Colon (tissue), 2 donors: Measurements from ENCODE around the gene LCN15.
"Not testable (repeated sequence)": the region's sequence is repeated elsewhere in the genome, so short reads cannot be mapped to it uniquely, and the experiment has no call there.

Source experiments
- FAIRE-seq: peaks from 2 replicates; lab custom pipeline; 2012; peaks lifted over from hg19 to GRCh38; lab: Jason Lieb, UNC
- donor health status: control.
- donor health status: control.

LCN15 gene

DNA sequence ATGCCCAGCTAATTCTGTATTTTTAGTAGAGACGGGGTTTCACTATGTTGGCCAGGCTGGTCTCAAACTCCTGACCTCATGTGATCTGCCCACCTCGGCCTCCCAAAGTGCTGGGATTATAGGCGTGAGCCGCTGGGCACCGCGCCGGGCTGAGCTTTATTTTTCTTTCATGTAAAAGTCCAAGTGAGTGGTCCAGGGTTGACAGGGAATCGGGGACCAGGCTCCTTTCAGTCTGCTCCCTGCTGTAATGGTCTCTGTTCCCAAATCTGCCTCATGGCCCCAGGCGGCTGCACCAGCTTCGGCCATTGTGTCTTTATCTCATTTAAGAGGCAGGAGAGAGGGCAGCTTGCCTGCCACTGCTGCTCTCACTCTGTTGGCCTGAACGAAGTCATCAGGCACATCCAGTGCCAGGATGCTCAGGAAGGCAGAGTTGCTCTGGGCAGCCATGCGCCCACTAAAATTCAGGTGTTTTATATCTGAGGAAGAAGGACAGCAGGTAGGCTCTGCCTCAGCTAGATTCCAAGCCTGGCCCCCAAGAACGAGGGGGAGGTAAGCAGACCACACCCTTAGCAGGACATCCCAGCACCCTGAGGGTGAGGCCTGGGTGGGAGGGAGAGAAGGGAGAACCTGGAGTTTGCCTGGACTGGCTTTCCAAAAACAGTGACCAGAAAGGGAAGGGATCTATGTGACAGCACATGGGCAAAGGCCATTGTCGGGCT is 30.1 kb upstream of the LCN15 start:
- FAIRE-seq: no peak

DNA sequence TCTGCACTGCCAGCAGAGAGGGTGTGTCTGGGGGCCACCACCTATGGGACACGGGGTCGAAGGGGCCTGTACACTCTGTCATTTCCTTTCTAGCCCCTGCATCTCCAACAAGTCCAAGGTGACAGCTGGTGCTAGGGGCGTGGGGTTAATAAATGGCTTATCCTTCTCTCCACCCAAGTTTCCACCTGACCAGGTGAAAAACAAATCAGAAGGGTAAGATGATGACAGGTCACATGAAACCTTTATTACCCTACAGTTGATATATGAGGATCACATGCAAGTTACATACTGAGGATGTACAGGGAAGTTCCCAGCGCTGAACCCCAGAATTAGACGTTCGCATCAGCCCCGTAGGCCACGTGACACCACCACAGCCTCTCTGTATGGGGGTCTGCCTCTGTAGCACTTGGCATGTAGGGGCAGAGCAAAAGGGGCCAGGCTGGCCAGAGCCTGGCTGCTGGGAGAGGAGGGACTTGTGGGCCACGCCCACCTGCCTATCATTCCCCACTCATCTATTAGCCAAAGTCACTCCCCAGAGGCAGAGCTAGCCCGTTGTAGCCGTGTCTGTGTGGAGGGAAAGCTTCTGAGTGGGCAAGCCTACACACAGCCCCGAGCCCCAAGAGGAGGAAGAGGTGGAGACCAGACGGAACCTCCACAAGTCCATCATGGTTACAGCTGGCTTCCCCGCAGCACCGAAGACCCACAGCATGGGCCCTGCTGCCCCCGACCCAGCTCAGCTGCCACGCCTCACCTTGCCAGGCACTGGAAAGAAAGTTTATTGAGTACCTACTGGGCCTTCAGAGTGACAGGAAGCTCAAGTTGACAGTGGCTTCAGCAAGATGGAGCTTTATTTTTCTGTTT is 29.0 kb upstream of the LCN15 start:
- no peak for FAIRE-seq

DNA sequence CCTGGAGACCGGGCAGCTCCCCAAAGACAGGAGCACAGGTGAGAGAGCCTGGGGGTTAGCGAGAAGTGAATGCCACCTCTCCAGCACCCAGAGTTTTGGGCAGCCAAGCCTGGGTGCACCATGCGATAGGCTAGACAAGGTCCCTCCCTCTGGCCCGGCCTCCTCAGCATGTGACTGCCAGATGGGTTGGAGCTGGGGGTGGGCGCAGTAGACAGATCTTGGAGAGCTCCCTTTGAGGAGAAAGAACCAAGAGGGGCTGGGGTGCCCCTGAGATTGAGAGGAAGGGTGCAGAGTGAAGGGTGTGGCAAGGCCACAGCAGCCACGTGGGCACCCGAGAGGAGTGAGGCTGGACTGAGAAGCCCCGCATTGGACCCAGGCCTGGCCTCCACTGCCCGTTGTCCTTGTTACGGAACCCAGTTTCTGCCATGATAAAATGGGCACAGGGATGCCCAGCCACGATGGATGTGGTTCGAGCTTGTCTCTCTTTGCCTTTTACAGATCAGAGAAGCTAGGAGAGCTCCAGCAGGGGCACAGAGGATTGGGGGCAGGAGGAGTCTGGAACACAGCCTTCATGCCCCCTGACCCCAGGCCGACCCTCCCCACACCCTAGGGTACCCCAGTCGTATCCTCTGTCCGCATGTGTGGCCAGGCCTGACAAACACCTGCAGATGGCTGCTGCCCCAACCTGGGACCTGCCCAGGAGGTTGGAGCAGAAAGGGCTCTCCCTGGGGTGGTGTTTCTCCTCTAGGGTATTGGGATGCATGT is 28.2 kb upstream of the LCN15 start:
- FAIRE-seq: no peak

DNA sequence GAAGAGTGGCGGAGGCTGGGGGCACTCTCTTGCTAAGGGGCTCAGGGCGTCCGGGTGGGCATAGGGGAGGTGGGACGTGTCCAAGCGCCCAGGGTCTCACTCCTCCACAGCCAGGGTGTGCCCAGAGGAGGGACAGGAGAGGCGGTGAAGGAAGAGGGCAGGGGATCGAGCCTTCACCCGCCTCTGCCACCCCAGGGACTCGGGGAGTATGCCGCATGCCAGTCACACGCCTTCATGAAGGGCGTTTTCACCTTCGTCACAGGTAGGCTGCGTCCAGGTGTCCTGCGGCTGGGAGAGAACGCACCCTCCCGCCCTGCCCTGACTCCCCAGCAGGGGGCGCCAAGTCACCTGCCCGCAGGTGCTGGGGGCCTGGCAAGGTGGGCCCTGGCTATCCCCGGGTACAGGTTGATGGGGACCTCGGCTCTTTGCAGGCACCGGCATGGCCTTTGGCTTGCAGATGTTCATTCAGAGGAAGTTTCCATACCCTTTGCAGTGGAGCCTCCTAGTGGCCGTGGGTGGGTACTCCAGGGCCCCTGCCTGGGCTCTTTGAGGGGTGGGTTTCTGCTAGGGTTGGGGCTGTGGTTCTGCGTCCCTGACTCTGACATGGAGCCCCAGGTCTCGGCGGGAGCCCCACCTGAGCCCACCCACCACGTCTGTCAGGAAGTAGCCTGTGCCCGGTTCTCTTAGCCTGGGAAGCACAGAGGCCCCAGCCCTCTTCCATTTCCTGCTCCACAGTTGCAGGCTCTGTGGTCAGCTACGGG is 27.4 kb upstream of the LCN15 start:
- FAIRE-seq: no peak

DNA sequence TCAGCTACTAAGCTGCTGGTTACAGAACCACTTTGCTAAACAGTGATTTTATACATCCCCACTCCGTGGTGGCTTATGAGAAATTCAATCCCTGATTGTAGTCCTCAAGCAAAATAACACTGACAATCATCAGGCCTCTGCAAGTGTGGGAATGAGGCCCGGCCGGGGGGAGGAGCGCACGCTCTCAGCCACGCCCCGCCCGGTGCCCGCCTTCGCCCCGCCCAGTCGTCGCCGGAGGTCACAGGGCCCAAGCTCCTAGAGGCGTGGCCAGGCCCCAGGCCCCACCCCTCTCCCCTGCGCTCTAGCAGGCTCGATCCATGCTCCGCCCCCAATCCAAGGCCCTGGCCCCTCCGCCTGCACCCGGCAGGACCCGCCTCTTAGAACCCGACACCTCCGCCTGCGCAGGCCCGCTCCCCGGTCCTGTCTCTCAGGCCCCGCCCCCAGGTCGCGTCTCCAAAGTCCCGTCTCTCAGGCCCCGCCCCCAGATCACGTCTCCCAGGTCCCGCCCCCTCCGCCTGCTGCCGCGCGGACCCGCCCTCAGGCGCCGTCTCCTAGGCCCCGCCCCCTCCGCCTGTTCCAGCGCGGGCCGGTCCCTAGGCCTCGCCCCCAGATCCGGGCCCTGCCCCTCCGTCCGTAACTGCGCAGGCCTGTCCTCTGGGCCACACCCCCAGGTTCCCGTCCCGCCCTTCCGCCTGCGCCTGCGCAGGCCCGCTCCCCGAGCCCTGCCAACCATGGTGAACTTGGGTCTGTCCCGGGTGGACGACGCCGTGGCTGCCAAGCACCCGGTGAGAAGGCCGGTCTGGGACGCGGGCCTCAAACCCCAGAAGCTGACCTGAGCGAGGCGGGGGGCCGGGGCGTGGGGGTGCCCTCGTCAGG is 26.6 kb upstream of the LCN15 start, which contains the start of gene TMEM141:
Gene TMEM141 (plus strand): TSS at position 705 of the 876 bp plus-strand sequence. CDS start 27 bp downstream, at position 732.
- no peak for FAIRE-seq

DNA sequence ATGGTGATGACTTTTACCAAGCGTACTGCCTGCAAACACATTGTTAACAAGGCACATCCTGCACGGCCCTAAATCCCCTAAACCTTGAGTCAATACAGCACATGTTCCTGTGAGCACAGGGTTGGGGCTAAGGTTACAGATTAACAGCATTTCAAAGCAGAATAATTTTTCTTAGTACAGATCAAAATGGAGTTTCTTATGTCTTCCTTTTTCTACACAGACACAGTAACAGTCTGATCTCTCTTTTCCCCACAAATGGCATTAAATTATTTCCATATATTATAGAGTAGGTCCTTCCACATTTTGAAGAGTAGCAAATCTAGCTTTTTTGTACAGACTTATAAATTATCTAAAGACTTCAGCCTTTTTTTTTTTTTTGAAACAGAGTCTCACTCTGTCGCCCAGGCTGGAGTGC is 25.2 kb upstream of the LCN15 start:
- FAIRE-seq: no peak

DNA sequence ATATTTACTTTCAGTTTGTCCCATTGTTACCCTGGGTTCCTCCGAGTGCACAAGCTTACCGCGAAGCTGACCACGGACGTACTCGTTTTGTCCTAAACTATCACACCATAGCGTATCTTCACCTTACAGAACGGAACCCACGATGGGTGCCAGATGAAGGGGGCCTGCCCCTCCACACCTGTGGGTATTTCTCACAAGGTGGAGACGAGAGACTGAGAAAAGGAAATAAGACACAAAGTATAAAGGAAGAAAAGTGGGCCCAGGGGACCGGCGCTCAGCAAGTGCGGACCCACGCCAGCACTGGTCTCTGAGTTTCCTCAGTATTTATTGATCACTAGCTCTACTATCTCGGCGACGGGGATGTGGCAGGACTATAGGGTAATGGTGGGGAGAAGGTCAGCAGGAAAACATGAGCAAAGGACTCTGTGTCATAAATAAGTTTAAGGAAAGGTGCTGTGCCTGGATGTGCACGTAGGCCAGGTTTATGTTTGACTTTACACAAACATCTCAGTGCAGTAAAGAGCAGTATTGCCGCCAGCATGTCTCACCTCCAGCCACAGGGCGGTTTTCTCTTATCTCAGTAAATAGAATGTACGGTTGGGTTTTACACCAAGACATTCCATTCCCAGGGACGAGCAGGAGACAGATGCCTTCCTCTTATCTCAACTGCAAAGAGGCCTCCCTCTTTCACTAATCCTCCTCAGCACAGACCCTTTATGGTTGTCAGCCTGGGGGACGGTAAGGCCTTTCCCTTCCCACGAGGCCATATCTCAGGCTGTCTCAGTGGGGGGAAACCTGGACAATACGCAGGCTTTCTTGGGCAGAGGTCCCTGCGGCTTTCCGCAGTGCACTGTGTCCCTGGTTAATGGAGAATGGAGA is 24.6 kb upstream of the LCN15 start:
- not testable (repeated sequence) for FAIRE-seq

DNA sequence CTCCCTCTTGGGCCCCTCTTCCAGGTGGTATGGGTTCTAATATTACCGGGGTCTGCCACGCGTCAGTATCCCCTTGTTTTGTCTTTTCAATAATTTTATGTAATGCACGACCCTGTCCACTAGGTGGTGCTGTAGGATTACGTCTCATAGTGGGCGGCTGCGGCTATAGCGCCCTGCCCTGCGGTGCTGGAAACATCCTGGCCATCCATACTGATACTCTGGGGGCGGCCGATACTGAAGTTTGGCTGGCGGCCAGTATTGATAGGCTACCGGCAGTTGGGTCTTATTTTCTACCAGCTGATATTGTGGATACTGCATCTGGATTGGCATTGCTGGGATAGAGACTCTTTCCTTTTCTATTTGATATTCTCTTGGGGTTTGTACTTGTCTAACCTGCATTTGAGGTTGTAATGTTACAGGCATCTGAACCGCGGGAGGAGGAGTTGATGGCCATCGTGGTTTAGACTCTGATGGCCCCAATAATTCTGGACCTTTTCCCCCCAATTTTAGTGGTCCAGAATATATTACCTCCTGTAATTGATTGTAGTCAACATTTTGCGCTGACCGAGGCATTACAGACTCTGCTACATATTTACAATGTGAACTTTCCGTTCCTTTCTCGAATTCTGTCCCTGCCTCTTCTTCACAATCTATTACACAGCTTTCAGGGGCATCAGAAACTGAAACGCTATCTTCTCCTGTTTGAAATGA is 23.5 kb upstream of the LCN15 start:
- no peak for FAIRE-seq

DNA sequence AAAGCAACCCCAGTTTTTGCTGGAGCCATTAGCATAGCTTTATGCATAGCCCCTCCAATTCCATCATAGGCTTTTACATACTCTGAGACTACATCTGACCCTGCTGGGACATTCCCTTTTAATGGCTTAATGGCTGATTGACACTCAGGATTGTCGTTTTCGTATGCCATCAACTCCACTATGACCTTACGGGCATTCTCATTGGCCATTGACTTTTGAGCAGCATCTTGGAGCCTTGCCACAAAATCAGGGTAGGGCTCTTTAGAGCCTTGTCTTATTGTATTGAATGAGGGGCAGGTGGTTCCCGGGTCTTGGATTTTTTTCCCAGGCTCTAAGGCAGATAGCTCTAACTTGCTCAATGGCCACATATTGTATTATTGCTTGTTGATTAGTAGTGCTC is 22.7 kb upstream of the LCN15 start:
- not testable (repeated sequence) for FAIRE-seq

DNA sequence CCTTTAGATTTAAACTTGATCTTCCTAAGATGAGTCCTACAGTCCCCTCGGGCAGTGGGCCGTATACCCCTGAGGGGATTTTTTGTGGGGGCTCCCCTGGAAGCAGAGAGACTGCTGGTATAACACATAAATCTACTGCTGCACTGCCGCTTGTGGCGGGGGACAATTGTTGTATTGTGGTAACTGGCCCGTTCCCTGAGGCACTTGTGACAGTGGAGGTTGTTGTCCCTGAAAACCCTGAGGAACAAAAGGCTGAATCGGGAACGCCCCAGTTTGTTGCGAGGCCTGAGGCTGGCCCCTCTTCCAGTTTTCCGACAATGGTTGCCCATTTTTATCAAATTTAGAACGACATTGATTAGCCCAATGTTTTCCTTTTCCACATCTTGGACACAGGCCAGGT is 22.1 kb upstream of the LCN15 start:
- FAIRE-seq: no peak

DNA sequence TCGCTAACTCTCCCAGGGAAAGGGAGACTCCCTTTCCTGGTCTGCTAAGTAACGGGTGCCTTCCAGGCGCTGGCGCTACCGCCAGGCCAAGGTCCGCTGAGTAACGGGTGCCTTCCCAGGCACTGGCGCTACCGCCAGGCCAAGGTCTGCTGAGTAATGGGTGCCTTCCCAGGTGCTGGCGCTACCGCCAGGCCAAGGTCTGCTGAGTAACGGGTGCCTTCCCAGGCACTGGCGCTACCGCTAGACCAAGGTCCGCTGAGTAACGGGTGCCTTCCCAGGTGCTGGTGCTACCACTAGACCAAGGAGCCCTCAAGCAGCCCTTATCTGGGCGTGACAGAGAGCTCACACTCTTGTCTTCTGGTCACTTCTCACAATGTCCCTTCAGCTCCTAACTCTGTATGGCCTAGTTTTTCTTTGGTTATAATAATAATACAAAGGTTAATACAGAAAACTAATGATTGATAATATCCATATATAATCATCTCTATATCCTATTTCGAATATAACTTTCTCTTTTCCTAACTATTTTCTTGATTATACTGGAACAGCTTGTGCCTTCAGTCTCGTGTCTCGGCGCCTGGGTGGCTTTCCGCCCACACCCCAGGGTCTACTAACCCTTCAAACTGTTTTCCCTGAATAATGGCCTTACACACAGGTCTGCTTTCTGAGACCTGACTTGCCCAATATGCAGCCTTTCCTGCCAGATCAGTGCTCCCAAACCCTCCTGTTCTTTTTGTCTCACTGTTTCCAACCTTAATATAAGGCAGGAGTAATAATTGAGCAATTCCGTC is 21.4 kb upstream of the LCN15 start:
- not testable (repeated sequence) for FAIRE-seq

DNA sequence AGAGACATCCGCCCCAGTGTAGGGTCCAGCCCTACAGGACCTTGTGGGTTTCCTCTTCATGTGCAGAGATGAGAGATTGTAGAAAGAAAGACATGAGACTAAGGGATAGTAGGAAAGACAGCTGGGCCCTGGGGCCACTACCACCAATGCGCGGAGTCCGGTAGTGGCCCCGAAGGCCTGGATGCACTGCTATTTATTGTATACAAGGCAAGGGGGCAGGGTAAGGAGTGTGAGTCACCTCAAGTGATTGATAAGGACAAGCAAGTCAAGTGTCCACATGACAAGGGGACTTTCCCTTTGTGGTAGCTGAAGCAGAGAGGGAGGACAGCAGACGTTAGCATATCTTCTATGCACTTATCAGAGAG is 20.7 kb upstream of the LCN15 start:
- FAIRE-seq: no peak

DNA sequence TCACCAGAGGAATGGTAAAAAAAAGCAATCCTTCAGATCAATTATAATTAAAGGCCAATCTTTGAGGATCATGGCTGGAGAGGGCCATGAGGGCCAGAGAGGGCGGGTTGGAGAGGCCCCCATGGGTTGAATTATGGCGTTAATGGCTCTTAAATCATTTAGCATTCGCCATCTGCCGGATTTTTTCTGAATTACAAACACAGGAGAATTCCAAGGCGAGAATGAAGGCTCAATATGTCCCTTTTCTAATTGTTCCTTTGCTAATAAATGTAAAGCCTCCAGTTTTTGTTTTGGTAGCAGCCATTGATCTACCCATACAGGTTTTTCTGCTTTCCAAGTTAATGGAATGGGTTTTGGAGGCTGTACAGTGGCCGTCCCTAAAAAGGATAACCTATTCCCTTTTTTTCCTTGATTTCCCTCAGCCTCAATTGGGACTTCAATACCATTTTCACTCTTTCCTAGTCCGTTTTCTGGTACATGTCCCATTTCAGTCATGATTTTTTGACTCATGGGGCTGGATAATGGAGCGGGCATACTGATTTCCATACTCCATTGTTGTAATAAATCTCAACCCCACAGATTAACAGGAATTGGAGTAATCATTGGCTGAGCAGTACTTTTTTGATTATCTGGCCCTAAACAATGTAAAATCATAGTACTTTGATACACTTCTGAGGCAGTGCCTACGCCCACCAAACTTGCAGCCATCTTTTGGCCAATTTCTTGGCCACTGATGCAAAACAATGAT is 20.1 kb upstream of the LCN15 start:
- no peak for FAIRE-seq

DNA sequence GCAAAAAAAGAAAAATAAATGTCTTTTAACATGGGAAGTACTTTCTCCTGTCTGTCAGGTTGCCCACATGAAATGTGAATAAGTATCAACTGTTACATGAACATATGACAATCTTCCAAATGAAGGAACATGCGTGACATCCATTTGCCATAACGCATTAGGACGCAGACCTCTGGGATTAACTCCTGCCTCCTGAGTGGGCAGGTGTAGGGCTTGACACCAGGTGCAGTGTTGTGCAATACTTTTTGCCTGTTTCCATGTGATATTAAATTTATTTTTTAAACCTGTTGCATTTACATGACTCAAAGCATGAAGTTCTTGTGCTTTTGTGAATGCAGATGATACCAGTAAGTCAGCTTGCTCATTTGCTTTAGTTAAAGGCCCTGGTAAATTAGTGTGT is 18.1 kb upstream of the LCN15 start:
- no peak for FAIRE-seq

DNA sequence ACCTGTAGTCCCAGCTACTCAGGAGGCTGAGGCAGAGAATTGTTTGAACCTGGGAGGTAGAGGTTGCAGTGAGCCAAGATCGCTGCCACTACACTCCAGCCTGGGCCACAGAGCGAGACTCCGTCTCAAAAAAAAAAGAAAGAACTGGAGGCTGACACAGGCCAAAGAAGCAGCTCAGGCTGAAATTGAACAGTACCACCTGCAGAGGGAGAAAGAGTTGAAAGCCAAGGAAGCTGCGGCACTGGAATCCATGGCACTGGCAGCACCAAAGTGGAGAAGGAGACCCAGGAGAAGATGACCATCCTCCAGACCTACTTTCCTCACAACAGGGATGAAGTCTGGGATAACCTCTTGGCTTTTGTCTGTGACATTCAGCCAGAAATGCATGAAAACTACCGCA is 15.5 kb upstream of the LCN15 start:
- no peak for FAIRE-seq

DNA sequence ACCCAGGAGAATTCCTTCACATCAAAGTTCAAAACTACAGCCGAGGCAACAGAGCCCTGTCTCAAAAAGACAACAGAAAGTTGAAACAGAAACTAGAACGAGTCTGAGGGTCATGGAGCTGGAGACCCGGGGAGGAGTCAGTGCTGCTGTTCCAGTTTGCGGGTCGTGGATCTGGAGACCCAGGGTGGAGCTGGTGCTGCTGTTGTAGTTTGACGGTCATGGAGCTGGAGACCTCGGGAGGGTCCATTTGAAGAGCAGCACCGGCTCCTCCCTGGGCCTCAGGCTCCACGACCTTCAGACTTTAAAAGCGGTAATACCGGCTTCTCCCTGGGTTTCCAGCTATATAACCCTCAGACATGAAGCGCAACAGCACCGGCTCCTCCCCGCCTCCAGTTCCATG is 13.0 kb upstream of the LCN15 start:
- no peak for FAIRE-seq

DNA sequence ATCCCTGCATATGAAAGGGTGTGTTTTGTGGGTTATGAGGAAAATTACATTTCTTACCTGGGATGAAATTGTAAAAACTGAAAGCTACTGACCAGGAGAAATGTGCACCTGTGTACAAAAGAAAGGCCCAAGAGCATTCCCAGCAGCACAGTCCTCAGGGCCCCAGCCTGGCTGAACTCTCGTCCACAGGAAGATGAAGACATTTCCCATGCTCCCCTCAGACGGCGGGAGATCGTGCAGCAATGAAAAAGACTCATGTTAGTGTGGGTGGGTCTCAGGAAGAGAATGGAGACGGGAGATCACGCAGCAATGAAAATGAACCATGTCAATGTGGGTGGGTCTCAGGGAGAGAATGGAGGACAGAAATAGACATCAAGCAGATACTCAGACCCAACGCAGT is 12.6 kb upstream of the LCN15 start:
- no peak for FAIRE-seq

DNA sequence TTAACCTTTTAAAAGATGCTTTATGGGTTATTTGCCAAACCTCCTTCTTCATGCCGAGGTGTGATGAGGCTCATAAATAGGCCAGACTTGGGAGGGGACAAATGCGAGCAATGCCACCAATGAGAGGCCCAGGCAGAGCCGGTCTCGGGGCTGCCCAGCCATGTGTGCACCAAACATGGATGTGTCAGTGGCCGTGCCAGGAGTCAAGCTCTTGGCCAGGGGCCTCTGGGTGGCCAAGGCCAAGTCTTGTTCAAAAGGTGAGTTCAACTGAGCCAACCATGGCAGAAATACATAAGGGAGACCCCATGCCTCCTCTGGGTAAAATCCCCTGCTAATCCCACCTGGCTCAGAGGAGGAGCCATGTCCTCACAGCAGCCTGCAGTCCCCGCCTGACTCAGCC is 10.9 kb upstream of the LCN15 start:
- FAIRE-seq: no peak
